RWPE2 (cell line): ENCODE data around the gene TRIP13.
A peak's percentile ranks its signal among the peaks of the same experiment; 100 is the strongest.
"Not testable (repeated sequence)": the region's sequence is repeated elsewhere in the genome, so short reads cannot be mapped to it uniquely, and the experiment has no call there.

Source experiments
- ATAC-seq: fragments of 200-7000 bp; cut with Tn5 transposase; 3 replicates; pipeline ENCODE4 v1.9.1; 2021; ENCODE audit warnings: low read depth
- DNase-seq: peaks from one replicate; pipeline ENCODE4 v3.0.0-alpha.2; 2020; ENCODE audit warnings: low spot score
- H3K27ac ChIP-seq: fragments of 450-650 bp; 2 replicates; pipeline ENCODE4 v1.5.1; 2017; ENCODE audit warnings: mild to moderate bottlenecking; ENCODE audit not compliant: poor library complexity, severe bottlenecking
- H3K27me3 ChIP-seq: fragments of 250-450 bp; sonication (Bioruptor Pico); 2 replicates; pipeline ENCODE4 v1.5.1; 2021; ENCODE audit warnings: mild to moderate bottlenecking, moderate library complexity; ENCODE audit not compliant: insufficient read depth, poor library complexity, severe bottlenecking
- H3K36me3 ChIP-seq: fragments of 250-450 bp; sonication (Bioruptor Pico); 2 replicates; pipeline ENCODE4 v1.5.1; 2020; ENCODE audit warnings: low read depth, mild to moderate bottlenecking, moderate library complexity
- H3K4me1 ChIP-seq: fragments of 250-450 bp; sonication (Bioruptor Pico); 2 replicates; pipeline ENCODE4 v1.5.1; 2021; ENCODE audit warnings: mild to moderate bottlenecking, moderate library complexity; ENCODE audit not compliant: insufficient read depth, poor library complexity, severe bottlenecking
- H3K4me3 ChIP-seq: fragments of 250-450 bp; sonication (Bioruptor Pico); 2 replicates; pipeline ENCODE4 v1.5.1; 2021; ENCODE audit warnings: mild to moderate bottlenecking, moderate library complexity; ENCODE audit not compliant: severe bottlenecking
- H3K9me3 ChIP-seq: fragments of 250-450 bp; sonication (Bioruptor Pico); 2 replicates; pipeline ENCODE4 v1.5.1; 2021; ENCODE audit warnings: mild to moderate bottlenecking, moderate library complexity; ENCODE audit not compliant: severe bottlenecking
- TF ChIP-seq, protein P1 (sequence below): fragments of 450-650 bp; IDR thresholded peaks from one replicate; pipeline ENCODE4 v1.5.1; 2017; ENCODE audit warnings: mild to moderate bottlenecking, moderate library complexity; ENCODE audit not compliant: poor library complexity, severe bottlenecking

The TRIP13 gene

DNA sequence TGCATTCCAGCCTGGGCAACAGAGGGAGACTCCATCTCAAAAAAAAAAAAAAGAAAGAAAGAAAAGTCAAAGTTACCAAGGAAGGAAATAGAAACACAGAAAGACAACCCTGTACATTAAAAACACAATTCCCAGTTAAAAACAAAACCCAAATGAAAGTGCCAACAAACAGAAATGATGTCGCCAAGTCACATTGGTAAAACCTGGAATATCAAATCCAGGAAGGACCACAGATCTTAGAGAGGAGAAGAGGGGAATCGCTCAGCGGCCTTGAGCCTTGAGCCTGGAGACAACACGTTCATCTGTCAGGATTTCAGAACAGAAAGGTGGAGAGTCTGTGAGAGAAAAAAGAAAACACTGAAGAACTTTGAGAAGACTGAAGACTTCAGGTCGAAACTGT, 40.7 kb upstream of the TRIP13 start:
- no peak overlapping the region for H3K27ac ChIP-seq

DNA sequence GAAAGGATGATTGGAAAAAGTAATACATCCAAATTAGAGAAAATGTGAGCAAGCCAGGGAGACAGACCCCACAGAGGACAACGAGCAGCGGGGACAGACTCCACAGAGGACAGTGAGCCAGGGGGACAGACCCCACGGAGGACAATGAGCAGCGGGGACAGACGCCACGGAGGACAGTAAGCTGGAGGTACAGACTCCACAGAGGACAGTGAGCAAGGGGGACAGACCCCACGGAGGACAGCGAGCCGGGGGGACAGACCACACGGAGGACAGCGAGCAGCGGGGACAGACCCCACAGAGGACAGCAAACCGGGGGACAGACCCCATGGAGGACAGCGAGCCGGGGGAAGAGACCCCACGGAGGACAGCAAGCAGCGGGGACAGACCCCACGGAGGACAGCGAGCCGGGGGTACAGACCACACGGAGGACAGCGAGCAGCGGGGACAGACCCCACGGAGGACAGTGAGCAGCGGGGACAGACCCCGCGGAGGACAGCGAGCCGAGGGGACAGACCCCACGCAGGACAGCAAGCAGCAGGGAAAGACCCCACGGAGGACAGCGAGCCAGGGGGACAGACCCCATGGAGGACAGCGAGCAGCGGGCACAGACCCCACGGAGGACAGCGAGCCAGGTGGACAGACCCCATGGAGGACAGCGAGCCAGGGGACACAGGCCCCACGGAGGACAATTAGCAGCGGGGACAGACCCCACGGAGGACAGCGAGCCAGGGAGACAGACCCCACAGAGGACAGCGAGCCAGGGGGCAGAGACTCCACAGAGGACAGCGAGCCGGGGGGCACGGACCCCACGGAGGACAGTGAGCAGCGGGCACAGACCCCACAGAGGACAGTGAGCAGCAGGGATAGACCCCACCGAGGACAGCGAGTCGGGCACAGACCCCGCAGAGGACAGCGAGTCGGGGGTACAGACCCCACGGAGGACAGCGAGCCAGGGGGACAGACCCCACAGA, 40.0 kb upstream of the TRIP13 start:
- Histone ChIP-seq H3K36me3 (no peaks in the 10 kb centered on the region), H3K27ac (no peak overlapping the region), H3K4me3 (no peak overlapping the region), H3K27me3 (peaks cover 29% of the 10 kb centered on the region), H3K4me1 (no peaks in the 10 kb centered on the region), H3K9me3 (no peaks in the 10 kb centered on the region)
- ATAC-seq = no peak
- TF ChIP-seq, protein P1, sequence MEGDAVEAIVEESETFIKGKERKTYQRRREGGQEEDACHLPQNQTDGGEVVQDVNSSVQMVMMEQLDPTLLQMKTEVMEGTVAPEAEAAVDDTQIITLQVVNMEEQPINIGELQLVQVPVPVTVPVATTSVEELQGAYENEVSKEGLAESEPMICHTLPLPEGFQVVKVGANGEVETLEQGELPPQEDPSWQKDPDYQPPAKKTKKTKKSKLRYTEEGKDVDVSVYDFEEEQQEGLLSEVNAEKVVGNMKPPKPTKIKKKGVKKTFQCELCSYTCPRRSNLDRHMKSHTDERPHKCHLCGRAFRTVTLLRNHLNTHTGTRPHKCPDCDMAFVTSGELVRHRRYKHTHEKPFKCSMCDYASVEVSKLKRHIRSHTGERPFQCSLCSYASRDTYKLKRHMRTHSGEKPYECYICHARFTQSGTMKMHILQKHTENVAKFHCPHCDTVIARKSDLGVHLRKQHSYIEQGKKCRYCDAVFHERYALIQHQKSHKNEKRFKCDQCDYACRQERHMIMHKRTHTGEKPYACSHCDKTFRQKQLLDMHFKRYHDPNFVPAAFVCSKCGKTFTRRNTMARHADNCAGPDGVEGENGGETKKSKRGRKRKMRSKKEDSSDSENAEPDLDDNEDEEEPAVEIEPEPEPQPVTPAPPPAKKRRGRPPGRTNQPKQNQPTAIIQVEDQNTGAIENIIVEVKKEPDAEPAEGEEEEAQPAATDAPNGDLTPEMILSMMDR = no peak
- DNase-seq = peak; percentile 70

More for the DNA sequence above, 40.7 kb upstream of the TRIP13 start:
- TF ChIP-seq, protein P1 = no peak
- H3K36me3 ChIP-seq = no peaks in the 10 kb centered on the region
- ATAC-seq = no peak
- no peak overlapping the region for H3K4me3 ChIP-seq
- peak; percentile 15 for DNase-seq
- H3K9me3 ChIP-seq = no peaks in the 10 kb centered on the region
- no peaks in the 10 kb centered on the region for H3K4me1 ChIP-seq
- peaks cover 29% of the 10 kb centered on the region for H3K27me3 ChIP-seq

DNA sequence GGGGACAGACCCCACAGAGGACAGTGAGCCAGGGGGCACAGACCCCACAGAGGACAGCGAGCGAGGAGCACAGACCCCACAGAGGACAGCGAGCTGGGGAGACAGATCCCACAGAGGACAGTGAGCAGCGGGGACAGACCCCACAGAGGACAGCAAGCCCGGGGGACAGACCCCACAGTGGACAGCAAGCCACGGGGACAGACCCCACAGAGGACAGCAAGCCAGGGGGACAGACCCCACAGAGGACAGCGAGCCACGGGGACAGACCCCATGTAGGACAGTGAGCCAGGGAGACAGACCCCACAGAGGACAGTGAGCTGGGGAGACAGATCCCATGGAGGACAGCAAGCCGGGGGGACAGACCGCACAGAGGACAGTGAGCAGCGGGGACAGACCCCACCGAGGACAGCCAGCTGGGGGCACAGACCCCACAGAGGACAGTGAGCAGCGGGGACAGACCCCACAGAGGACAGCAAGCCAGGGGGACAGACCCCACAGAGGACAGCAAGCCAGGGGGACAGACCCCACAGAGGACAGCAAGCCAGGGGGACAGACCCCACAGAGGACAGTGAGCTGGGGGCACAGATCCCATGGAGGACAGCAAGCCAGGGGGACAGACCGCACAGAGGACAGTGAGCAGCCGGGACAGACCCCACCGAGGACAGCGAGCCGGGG, 39.1 kb upstream of the TRIP13 start:
- H3K27ac ChIP-seq, H3K36me3 ChIP-seq, H3K4me3 ChIP-seq, H3K4me1 ChIP-seq, H3K9me3 ChIP-seq, ATAC-seq: not testable (repeated sequence)
- DNase-seq = peak; percentile 39
- H3K27me3 ChIP-seq = peaks cover 29% of the 10 kb centered on the region

DNA sequence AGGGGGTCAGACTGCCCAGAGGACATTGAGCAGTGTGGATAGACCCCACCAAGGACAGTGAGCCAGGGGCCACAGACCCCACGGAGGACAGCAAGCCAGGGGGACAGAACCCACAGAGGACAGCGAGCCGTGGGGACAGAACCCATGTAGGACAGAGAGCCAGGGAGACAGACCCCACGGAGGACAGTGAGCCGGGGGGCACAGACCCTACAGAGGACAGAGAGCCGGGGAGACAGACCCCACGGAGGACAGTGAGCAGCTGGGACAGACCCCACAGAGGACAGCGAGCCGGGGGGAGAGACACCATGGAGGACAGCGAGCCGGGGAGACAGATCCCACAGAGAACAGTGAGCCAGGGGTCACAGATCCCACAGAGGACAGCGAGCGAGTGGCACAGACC, 38.5 kb upstream of the TRIP13 start:
- peak; percentile 64 for DNase-seq
- no peak overlapping the region for H3K27ac ChIP-seq
- H3K9me3 ChIP-seq = no peaks in the 10 kb centered on the region
- H3K4me1 ChIP-seq = no peaks in the 10 kb centered on the region
- H3K27me3 ChIP-seq = peaks cover 29% of the 10 kb centered on the region
- TF ChIP-seq, protein P1 = no peak
- no peaks in the 10 kb centered on the region for H3K36me3 ChIP-seq
- no peak for ATAC-seq
- no peak overlapping the region for H3K4me3 ChIP-seq

DNA sequence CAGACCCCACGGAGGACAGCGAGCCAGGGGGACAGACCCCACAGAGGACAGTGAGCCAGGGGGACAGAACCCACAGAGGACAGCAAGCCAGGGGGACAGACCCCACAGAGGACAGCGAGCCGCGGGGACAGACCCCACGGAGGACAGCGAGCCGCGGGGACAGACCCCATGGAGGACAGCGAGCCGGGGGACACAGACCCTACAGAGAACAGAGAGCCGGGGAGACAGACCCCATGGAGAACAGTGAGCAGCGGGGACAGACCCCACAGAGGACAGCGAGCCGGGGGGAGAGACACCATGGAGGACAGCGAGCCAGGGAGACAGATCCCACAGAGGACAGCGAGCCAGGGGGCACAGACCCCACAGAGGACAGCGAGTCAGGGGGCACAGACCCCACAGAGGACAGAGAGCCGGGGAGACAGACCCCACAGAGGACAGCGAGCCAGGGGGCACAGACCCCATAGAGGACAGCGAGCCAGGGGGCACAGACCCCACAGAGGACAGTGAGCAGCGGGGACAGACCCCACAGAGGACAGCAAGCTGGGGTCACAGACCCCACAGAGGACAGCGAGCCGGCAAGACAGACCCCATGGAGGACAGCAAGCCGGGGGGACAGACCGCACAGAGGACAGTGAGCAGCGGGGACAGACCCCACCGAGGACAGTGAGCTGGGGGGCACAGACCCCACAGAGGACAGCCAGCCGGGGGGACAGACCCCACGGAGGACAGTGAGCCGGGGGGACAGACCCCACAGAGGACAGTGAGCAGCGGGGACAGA, 37.5 kb upstream of the TRIP13 start:
- DNase-seq (peak; percentile 52), ATAC-seq (no peak)
- no peaks in the 10 kb centered on the region for H3K36me3 ChIP-seq
- H3K27ac ChIP-seq = no peak overlapping the region
- H3K4me3 ChIP-seq = no peak overlapping the region
- H3K27me3 ChIP-seq = peaks cover 22% of the 10 kb centered on the region
- H3K4me1 ChIP-seq = no peaks in the 10 kb centered on the region
- TF ChIP-seq, protein P1 = no peak
- H3K9me3 ChIP-seq = no peaks in the 10 kb centered on the region
